H1 (cell line): ENCODE results near the gene ST6GALNAC3. TPM values are rescaled to one million over a fixed set of nuclear protein-coding genes. Genes with fewer than 3 reads are reported as not detected.

ENCODE experiments used
- CTCF ChIA-PET: fragments of 300-600 bp; sonication (Branson Sonifier 250); formaldehyde crosslinking; loops from one replicate; lab custom pipeline; 2021; ENCODE audit not compliant: partially characterized antibody; lab: Charles Lee
- POLR2A ChIA-PET: fragments of 300-600 bp; sonication (Branson Sonifier 250); formaldehyde crosslinking; loops from one replicate; lab custom pipeline; 2021; ENCODE audit warnings: inconsistent platforms; ENCODE audit not compliant: partially characterized antibody; lab: Charles Lee
- DNase-seq, 2 experiments: peaks; one replicate each; pipeline versions ENCODE4 v3.0.0 to v3.0.0-alpha.2; 2010 to 2022; ENCODE audit warnings: low spot score in 2 of 2, low read depth in 1 of 2, mixed read lengths in 1 of 2
- FAIRE-seq: peaks from 2 replicates; lab custom pipeline; 2011; peaks lifted over from hg19 to GRCh38; lab: Jason Lieb, UNC
- H2AFZ ChIP-seq: 2 replicates; pipeline ENCODE4 v1.8.1; 2012; ENCODE audit warnings: low read length, inconsistent platforms
- H2AK5ac ChIP-seq: 2 replicates; pipeline ENCODE4 v1.6.1; 2013; ENCODE audit warnings: low read depth, low read length
- H2BK120ac ChIP-seq: replicated peaks from 2 replicates; pipeline ENCODE3; 2013; ENCODE audit warnings: low read depth, low read length, inconsistent platforms
- H2BK12ac ChIP-seq: 2 replicates; pipeline ENCODE4 v1.6.1; 2013; ENCODE audit warnings: low read depth, low read length
- H2BK15ac ChIP-seq: 2 replicates; pipeline ENCODE4 v1.6.1; 2013; ENCODE audit warnings: low read length
- H2BK20ac ChIP-seq: 2 replicates; pipeline ENCODE4 v1.6.1; 2013; ENCODE audit warnings: low read length
- H2BK5ac ChIP-seq: 2 replicates; pipeline ENCODE4 v1.6.1; 2013; ENCODE audit warnings: low read depth, low read length
- H3K14ac ChIP-seq: 2 replicates; pipeline ENCODE4 v1.6.1; 2013; ENCODE audit warnings: inconsistent platforms; ENCODE audit not compliant: insufficient read length
- H3K18ac ChIP-seq: 2 replicates; pipeline ENCODE4 v1.6.1; 2013; ENCODE audit warnings: low read length; ENCODE audit errors: extremely low read depth
- H3K23ac ChIP-seq: 2 replicates; pipeline ENCODE4 v1.6.1; 2013; ENCODE audit warnings: inconsistent platforms; ENCODE audit not compliant: insufficient read length
- H3K23me2 ChIP-seq: 2 replicates; pipeline ENCODE4 v1.6.1; 2013; ENCODE audit warnings: low read depth, low read length
- H3K27ac ChIP-seq: 2 replicates; pipeline ENCODE4 v1.6.1; 2011; ENCODE audit warnings: low read depth, low read length, inconsistent platforms
- H3K27me3 ChIP-seq, 4 experiments: replicated peaks in 1 of 4; 1 replicate in 1 of 4; 2 replicates in 3 of 4; pipeline versions ENCODE4 v1.6.1 to v1.8.1; 2011 to 2013; ENCODE audit warnings: low read length in 3 of 4, mild to moderate bottlenecking in 3 of 4, inconsistent platforms in 2 of 4, mixed read lengths in 2 of 4, moderate library complexity in 1 of 4; ENCODE audit not compliant: control insufficient read depth in 3 of 4, insufficient read depth in 3 of 4; ENCODE audit errors: extremely low read depth in 1 of 4
- H3K36me3 ChIP-seq, 4 experiments: 2 replicates each; pipeline versions ENCODE4 v1.6.1 to v1.8.1; 2011 to 2013; ENCODE audit warnings: mild to moderate bottlenecking in 4 of 4, low read length in 3 of 4, moderate library complexity in 2 of 4, control low read depth in 1 of 4, inconsistent platforms in 1 of 4; ENCODE audit not compliant: insufficient read depth in 4 of 4, control insufficient read depth in 2 of 4
- H3K4ac ChIP-seq: replicated peaks from 2 replicates; pipeline ENCODE3; 2013; ENCODE audit warnings: low read length, low read depth, mixed read lengths, inconsistent platforms; ENCODE audit not compliant: insufficient read length
- H3K4me1 ChIP-seq, 4 experiments: replicated peaks in 1 of 4; 1 replicate in 1 of 4; 2 replicates in 3 of 4; pipeline versions ENCODE4 v1.6.1 to v1.8.1; 2011 to 2013; ENCODE audit warnings: low read length in 3 of 4, inconsistent platforms in 2 of 4, mixed read lengths in 1 of 4; ENCODE audit not compliant: insufficient read depth in 4 of 4, control insufficient read depth in 3 of 4
- H3K4me2 ChIP-seq, 2 experiments: 2 replicates each; pipeline versions ENCODE4 v1.6.1 to v1.8.1; 2011 to 2013; ENCODE audit warnings: low read depth in 2 of 2, low read length in 2 of 2, control low read depth in 1 of 2, inconsistent platforms in 1 of 2, mild to moderate bottlenecking in 1 of 2; ENCODE audit not compliant: insufficient read depth in 1 of 2
- H3K4me3 ChIP-seq, 4 experiments: fragments of 200-600, 300-600 bp in 1 of 4; sonication (generic), shearing (Covaris generic), sonication (Bioruptor Twin) in 1 of 4; 2 replicates each; pipeline versions ENCODE4 v1.5.1 to v1.8.1; 2011 to 2016; ENCODE audit warnings: low read length in 4 of 4, low read depth in 3 of 4, control low read depth in 2 of 4, inconsistent platforms in 2 of 4, mild to moderate bottlenecking in 2 of 4, mixed read lengths in 1 of 4, moderate library complexity in 1 of 4; ENCODE audit not compliant: insufficient read depth in 2 of 4; ENCODE audit errors: extremely low read depth in 1 of 4
- H3K56ac ChIP-seq: replicated peaks from 2 replicates; pipeline ENCODE3; 2013; ENCODE audit warnings: low read depth, mild to moderate bottlenecking, mixed read lengths, low read length, inconsistent platforms; ENCODE audit not compliant: insufficient read length
- H3K79me1 ChIP-seq: 2 replicates; pipeline ENCODE4 v1.6.1; 2013; ENCODE audit warnings: low read depth, low read length, control low read depth
- H3K79me2 ChIP-seq, 2 experiments: 2 replicates each; pipeline versions ENCODE4 v1.6.1 to v1.8.1; 2012 to 2013; ENCODE audit warnings: low read length in 2 of 2, mild to moderate bottlenecking in 2 of 2, inconsistent platforms in 1 of 2; ENCODE audit not compliant: insufficient read depth in 2 of 2, control insufficient read depth in 1 of 2
- H3K9ac ChIP-seq, 4 experiments: replicated peaks in 1 of 4; 1 replicate in 1 of 4; 2 replicates in 3 of 4; pipeline versions ENCODE4 v1.6.1 to v1.8.1; 2011 to 2013; ENCODE audit warnings: low read depth in 3 of 4, low read length in 3 of 4, control low read depth in 2 of 4, mild to moderate bottlenecking in 2 of 4, moderate library complexity in 2 of 4, inconsistent platforms in 1 of 4; ENCODE audit errors: extremely low read depth in 1 of 4
- H3K9me3 ChIP-seq, 2 experiments: 2 replicates each; pipeline versions ENCODE4 v1.6.1 to v1.8.1; 2012 to 2013; ENCODE audit warnings: mild to moderate bottlenecking in 2 of 2, moderate library complexity in 2 of 2, control low read depth in 1 of 2, inconsistent platforms in 1 of 2, low read depth in 1 of 2, low read length in 1 of 2, mixed read lengths in 1 of 2; ENCODE audit not compliant: insufficient read depth in 2 of 2
- H4K20me1 ChIP-seq, 2 experiments: replicated peaks in 1 of 2; 2 replicates each; pipeline versions ENCODE3 to v1.8.1; 2011 to 2013; ENCODE audit warnings: inconsistent platforms in 2 of 2, low read length in 2 of 2, mild to moderate bottlenecking in 1 of 2; ENCODE audit not compliant: insufficient read depth in 2 of 2, control insufficient read depth in 1 of 2
- H4K5ac ChIP-seq: 2 replicates; pipeline ENCODE4 v1.6.1; 2013; ENCODE audit warnings: low read length, low read depth, mixed read lengths, inconsistent platforms; ENCODE audit not compliant: insufficient read length
- H4K8ac ChIP-seq: 2 replicates; pipeline ENCODE4 v1.8.0; 2013; ENCODE audit warnings: mild to moderate bottlenecking, moderate library complexity, low read length, inconsistent platforms; ENCODE audit not compliant: insufficient read depth; ENCODE audit errors: extremely low read depth
- H4K91ac ChIP-seq: replicated peaks from 2 replicates; pipeline ENCODE3; 2013; ENCODE audit warnings: low read length, mixed read lengths, inconsistent platforms; ENCODE audit not compliant: insufficient read length
- BRCA1 ChIP-seq: IDR thresholded peaks from 2 replicates; pipeline ENCODE4 v1.6.1; 2012; ENCODE audit warnings: low read depth, low read length, improper control_type of control experiment
- CREB1 ChIP-seq: IDR thresholded peaks from 2 replicates; pipeline ENCODE4 v1.6.1; 2012; ENCODE audit warnings: inconsistent platforms
- CTCF ChIP-seq, 3 experiments: IDR thresholded peaks; 1 replicate in 2 of 3; 2 replicates in 1 of 3; pipeline versions ENCODE4 v1.5.1 to v1.6.1; 2011; ENCODE audit warnings: low read length in 3 of 3, mild to moderate bottlenecking in 3 of 3, inconsistent platforms in 2 of 3, low read depth in 1 of 3, moderate library complexity in 1 of 3; ENCODE audit not compliant: insufficient read depth in 1 of 3; ENCODE audit errors: control extremely low read depth in 1 of 3
- EGR1 ChIP-seq: IDR thresholded peaks from 2 replicates; pipeline ENCODE4 v1.6.1; 2011; ENCODE audit warnings: low read depth, low read length, borderline replicate concordance
- EP300 ChIP-seq, 2 experiments: IDR thresholded peaks; 1 replicate in 1 of 2; 2 replicates in 1 of 2; pipeline ENCODE4 v1.6.1; 2011 to 2012; ENCODE audit warnings: low read depth in 2 of 2, low read length in 2 of 2, mild to moderate bottlenecking in 2 of 2, borderline replicate concordance in 1 of 2, inconsistent platforms in 1 of 2, moderate library complexity in 1 of 2
- GABPA ChIP-seq: IDR thresholded peaks from 2 replicates; pipeline ENCODE4 v1.6.1; 2011; ENCODE audit warnings: mild to moderate bottlenecking, low read length, moderate library complexity, borderline replicate concordance; ENCODE audit not compliant: insufficient read depth
- HDAC2 ChIP-seq, 2 experiments: fragments of 300-600 bp in 1 of 2; sonication (generic) in 1 of 2; IDR thresholded peaks; 2 replicates each; pipeline ENCODE4 v1.6.1; 2011 to 2012; ENCODE audit warnings: low read depth in 2 of 2, low read length in 2 of 2, mild to moderate bottlenecking in 2 of 2, moderate library complexity in 2 of 2, borderline replicate concordance in 1 of 2, inconsistent platforms in 1 of 2
- JUND ChIP-seq: IDR thresholded peaks from 2 replicates; pipeline ENCODE4 v1.6.1; 2011; ENCODE audit warnings: mild to moderate bottlenecking, improper control_type of control experiment, low read length
- NRF1 ChIP-seq: IDR thresholded peaks from 2 replicates; pipeline ENCODE4 v1.6.1; 2011; ENCODE audit warnings: mild to moderate bottlenecking, low read depth, low read length, improper control_type of control experiment
- WGBS, 2 experiments: shearing (Covaris generic) in 1 of 2; methylation state at CpG; one replicate each; pipeline versions ENCODE4 v1.1.6 to v1.1.7; 2013 to 2015; ENCODE audit warnings: low lambda C conversion rate in 2 of 2, mixed read lengths in 2 of 2, inconsistent platforms in 1 of 2, low coverage in 1 of 2, missing lambda C conversion rate in 1 of 2; ENCODE audit not compliant: insufficient replicate concordance in 2 of 2, insufficient coverage in 1 of 2, insufficient read length in 1 of 2; ENCODE audit errors: extremely low coverage in 1 of 2, missing lambda C conversion rate in 1 of 2; 5-methylcytosine and 5-hydroxymethylcytosine counted together
- polyA plus RNA-seq, 7 experiments: library from polyadenylated mRNA; depleted of rRNA in 3 of 7; stranded (reverse) in 5 of 7; unstranded in 2 of 7; fragments of >200 nt in 5 of 7; fragments of 200-250 nt in 2 of 7; gene quantifications; 1 replicate in 5 of 7; 2 replicates in 1 of 7; 4 replicates in 1 of 7; pipeline versions ENCODE4 v1.2.1 to v1.2.3, GENCODE V29; 2011 to 2013; ENCODE audit warnings: missing spikeins in 2 of 7, mixed read lengths in 2 of 7
- total RNA-seq: library from RNA; stranded (reverse); fragmentation: NEBNext Ultra II Directional; extraction: Animal tissue kit (Norgen Biotek cat#: 25700); gene quantifications from 2 replicates; pipeline ENCODE4 v1.2.1, GENCODE V29; 2021

Gene ST6GALNAC3
- total and polyA plus RNA-seq, 2 of the 8 experiments (the other 6 are each of a cell fraction or from before 2014, with no cell fraction given): 4.9 to 19.0 TPM

GRCh38 chr1:76576876-76577524 is 502.5 kb downstream of the ST6GALNAC3 start:
- H2BK15ac ChIP-seq: no peak overlapping the region
- no peak overlapping the region for H4K91ac ChIP-seq
- H3K79me2 ChIP-seq: no peaks in the 10 kb centered on the region
- no peak overlapping the region for H3K9ac ChIP-seq
- no peak overlapping the region for H3K14ac ChIP-seq
- H3K23ac ChIP-seq: no peak overlapping the region
- H3K23me2 ChIP-seq: no peaks in the 10 kb centered on the region
- no peak overlapping the region for H2BK20ac ChIP-seq
- no peak overlapping the region for H3K27ac ChIP-seq
- ChIA-PET CTCF (interaction anchor here (1.0 to 1.2 kb wide), 2 partner anchors 154 to 245 kb away, joined by 3 read pairs; no protein-coding TSS in a partner anchor), POLR2A (interaction anchor here (0.6 kb wide), 1 partner anchor 472 kb away, joined by 3 read pairs; no protein-coding TSS in a partner anchor)
- H3K4me1 ChIP-seq: peaks cover 0 to 4% (median 1%) of the 10 kb centered on the region in 4 experiments; a peak in 2 of 7 replicates
- H3K4ac ChIP-seq: no peak overlapping the region
- no peak overlapping the region for H3K18ac ChIP-seq
- H3K4me2 ChIP-seq: no peak overlapping the region
- no peak overlapping the region for H2AFZ ChIP-seq
- no peak overlapping the region for H2AK5ac ChIP-seq
- H3K4me3 ChIP-seq: no peak overlapping the region
- H4K8ac ChIP-seq: no peak overlapping the region
- FAIRE-seq: no peak
- H3K27me3 ChIP-seq: no peaks in the 10 kb centered on the region
- no peak overlapping the region for H2BK5ac ChIP-seq
- no peaks in the 10 kb centered on the region for H4K20me1 ChIP-seq
- no peaks in the 10 kb centered on the region for H3K9me3 ChIP-seq
- DNase-seq: no peak
- H3K56ac ChIP-seq: no peak overlapping the region
- H2BK120ac ChIP-seq: no peak overlapping the region
- H2BK12ac ChIP-seq: no peak overlapping the region
- H4K5ac ChIP-seq: no peak overlapping the region
- WGBS, 2 experiments: 84% methylated on average over 3 of the region's 3 CpGs; no CpG with 5 or more reads in 1 of the 2 experiments
- no peak for TF ChIP-seq CTCF (IDR thresholded peaks at IDR 0.05; ENCODE audit: control extremely low read depth in 1 of 3, insufficient read depth in 1 of 3, low read depth in 1 of 3, low read length in 3 of 3)
- TF ChIP-seq GABPA: no peak
- no peak for TF ChIP-seq HDAC2 (IDR thresholded peaks at IDR 0.05; ENCODE audit: borderline replicate concordance in 1 of 2, low read depth in 2 of 2, low read length in 2 of 2)
- no peak for TF ChIP-seq CREB1
- TF ChIP-seq JUND: no peak
- no peak for TF ChIP-seq EGR1
- no peak for TF ChIP-seq EP300 (IDR thresholded peaks at IDR 0.05; ENCODE audit: borderline replicate concordance in 1 of 2, low read depth in 2 of 2, low read length in 2 of 2)
- no peak for TF ChIP-seq BRCA1
- TF ChIP-seq NRF1: no peak
- H3K79me1 ChIP-seq: no peaks in the 10 kb centered on the region
- no peaks in the 10 kb centered on the region for H3K36me3 ChIP-seq
